HG02884 (cell line): ENCODE results near the gene CBFA2T2.
A peak's percentile ranks its signal among the peaks of the same experiment; 100 is the strongest.

Experiments
- ATAC-seq: cut with Tn5 transposase; IDR thresholded peaks from one replicate; pipeline ENCODE4 v1.9.1; 2021; ENCODE audit warnings: mild to moderate bottlenecking, moderate library complexity; ENCODE audit not compliant: unreplicated experiment

The CBFA2T2 gene

DNA sequence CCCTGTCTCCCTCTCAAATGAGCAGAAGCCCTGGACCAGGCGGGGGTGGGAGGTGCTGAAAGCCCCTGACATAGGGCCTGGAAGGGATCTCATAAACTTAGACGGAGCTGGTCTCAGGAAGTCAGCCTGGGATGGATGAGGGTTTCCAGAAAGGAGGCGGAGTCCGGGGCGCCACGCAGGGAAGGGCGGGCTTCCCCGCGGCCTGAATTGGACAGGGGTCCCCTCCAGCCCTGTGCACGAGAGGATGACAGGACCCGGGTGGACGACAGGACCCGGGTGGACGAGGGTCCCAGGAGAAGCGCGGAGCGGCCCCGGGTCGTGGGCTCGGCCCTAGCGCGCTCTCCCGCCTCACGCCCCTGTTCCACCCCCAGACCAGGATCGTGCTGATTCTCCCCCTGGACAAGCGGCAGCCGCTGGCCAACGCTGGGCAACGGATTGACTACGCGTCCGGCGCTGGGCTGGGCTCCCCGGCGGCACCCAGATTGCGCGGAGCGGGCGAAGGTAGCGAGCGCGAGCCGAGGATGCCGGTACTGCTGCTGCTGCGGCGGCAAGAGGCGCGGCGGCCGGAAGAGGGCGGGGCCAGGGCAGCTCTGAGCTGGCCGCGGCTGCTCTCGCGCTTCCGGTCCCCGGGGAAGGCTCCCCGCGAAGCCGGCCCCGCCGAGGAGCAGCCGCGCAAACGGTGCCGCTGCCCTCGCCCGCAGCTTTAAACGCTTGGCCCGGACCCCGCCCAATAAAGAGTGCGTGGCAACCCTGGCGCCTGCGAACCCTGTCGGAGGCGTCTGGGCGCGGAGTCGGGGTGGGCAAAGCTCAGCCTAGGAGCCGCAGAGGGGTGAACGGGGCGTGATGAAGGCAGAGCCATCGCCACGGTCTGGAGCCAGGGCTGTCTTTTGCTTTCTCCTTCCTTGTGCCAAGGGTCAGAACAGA is 173.5 kb downstream of the CBFA2T2 start:
- ATAC-seq: no peak

- ATAC-seq: no peak
Observed at GRCh38 chr20:33664085-33664761, 174.3 kb downstream of the CBFA2T2 start.

DNA sequence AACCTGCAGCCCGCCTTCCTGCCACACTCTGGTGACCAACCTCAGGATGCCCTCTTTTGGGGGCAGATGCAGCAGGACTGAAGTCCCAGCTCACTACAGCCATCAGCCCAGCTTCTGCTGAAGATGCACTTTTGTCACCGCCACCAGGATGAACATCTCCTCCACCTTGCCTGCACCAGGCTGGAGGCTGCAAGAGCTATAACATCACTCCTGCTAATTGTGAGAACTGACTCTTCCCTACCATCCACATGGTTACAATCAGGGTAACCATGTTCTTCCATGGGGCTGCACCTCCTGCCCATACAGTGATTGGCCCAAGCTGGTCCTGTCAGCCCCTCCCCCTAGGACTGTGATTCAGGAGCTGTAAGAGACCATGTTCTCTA is 174.9 kb downstream of the CBFA2T2 start:
- no peak for ATAC-seq

DNA sequence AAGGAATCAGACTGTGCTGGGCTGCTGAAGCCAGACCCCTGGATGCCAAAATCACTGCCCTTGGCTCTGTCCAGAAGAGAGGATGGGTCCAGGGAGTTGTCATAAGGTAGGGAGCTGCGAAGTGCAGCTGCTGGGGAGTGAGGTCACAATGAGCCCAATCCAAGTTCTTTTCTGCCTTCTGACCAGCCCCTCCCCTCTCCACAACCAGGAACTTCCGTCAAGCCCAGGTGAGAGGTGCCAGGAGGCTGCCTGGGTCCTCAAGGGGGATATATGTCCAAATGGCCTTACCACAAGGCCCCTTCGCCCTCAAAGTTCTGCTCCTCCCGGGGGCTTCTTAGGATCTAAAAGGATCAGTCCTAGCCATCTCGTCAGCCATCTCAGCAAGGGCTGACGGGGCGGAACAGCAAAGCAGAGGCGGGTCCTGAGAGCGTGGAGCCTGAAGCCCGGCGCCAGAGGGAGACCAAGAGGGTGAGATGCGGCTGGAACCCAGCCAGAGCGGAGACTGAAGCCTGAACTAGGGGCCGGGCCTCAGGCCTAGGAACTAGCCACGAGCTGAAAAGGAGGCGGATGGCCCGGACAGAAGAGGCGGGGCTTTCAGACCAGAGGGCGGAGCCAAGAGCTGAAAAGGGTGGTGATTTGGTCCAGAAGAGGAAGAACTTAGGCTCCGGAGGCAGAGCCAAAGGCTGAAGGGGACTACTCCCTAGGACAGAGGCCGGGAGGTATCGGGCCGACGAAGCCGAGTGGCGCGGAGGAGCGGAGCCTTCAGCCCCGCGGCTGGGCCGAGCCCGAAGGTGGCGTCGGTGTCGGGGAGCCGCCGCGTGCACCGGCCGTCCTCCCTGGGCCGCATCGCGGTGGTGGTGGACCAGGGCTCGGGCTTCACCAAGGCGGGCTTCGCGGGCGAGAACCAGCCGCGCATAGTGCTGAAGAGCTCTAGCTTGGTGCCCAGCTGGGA is 176.7 kb downstream of the CBFA2T2 start, which contains the start of gene ACTL10:
Gene ACTL10, plus strand, starts transcription at position 651 of the 952 bp plus-strand sequence. CDS start 555 bp downstream, outside the sequence.
- peak; percentile 69 for ATAC-seq

DNA sequence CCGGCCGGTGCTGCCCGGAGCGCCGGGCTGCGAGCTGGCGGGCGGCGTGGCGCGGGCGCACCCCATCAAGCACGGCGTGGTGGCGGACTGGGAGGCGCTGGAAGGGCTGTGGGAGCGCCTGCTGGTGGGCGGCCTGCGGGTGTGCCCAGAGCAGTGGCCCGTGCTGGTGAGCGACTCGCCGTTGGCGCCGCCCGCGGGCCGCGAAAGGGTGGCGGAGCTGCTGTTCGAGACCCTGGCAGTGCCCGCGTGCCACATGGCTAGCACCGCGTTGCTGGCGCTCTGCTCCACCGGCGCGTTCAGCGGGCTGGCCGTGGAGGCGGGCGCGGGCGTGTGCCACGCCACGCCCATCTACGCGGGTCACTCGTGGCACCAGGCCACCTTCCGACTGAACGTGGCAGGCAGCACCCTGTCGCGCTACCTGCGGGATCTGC is 177.4 kb downstream of the CBFA2T2 start:
- ATAC-seq: no peak

GRCh38 chr20:33667676-33668465 is 178.0 kb downstream of the CBFA2T2 start:
- no peak for ATAC-seq

- no peak for ATAC-seq
Observed at GRCh38 chr20:33668466-33669155, 178.7 kb downstream of the CBFA2T2 start.

- no peak for ATAC-seq
Observed at GRCh38 chr20:33669224-33669623, 179.3 kb downstream of the CBFA2T2 start.

GRCh38 chr20:33669873-33670640 is 180.2 kb downstream of the CBFA2T2 start:
- no peak for ATAC-seq

DNA sequence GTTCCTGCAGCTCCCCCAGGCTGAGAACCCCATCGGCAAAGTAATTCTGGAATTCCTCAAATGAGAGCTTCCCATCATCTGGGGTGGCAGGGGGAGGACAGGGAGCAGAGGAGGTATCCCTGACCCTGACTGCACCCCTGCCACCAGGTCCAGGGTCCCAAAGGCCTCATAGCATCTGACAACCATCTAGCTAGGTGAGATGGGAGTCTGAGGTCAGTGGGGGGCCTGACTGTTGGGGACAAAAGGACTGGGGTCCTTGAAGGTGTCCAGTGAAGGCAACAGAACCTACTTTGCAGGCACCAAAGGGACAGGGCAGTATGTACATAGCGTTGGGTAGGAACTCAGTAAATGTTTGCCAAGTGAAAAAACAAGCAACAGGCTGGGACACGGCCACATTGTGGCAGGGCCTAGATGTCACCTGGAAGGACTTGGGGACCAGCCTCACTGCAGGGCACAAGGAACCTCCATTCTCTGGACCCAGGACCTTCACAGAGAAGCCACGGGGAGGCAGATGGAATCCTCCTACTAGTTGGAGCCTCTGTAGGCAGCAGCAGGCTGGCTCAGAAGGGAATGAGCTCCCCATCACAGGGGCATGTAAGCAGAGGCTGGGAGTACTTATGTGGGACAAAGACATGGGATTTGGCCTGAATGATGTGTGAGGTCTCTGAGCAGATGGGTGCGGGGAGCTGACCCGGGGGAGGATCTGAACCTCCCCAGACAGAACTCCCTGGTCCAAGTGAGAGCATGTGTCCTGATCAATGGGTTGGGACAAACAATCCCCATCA is 181.0 kb downstream of the CBFA2T2 start:
- no peak for ATAC-seq

DNA sequence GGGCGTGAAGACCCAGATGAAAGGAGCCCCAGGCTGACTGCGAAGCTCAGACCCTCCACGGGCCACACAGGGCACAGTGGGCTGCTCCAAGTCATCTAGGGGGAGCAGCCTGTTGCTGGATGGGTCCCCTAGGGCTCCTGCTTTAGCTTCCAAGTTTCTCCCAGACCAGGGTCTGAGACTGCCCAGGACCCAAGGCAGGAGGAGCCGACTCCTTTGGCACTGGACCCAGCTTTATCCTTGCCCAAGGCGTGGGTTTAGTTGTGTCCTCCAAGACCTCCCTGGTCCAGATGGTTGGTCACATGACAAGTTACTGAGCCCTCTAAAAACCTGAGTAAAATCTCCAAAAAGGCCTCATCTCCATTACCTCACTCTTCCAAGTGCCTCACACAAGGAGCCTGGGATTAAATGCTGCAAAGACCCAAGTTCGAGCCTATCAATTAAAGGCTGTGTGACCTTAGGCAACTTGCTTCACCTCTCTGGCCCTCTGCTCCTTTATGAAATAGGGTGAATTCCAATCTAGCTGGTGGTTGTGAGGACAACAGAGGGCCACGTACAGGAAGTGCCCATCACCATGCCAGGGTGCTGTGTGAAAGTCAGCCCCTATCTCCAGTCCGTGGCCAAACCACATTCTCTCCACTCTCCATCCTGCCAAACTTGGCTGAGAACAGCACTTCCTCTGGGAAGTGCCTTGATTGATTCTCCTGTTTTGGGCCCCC is 181.8 kb downstream of the CBFA2T2 start:
- no peak for ATAC-seq

DNA sequence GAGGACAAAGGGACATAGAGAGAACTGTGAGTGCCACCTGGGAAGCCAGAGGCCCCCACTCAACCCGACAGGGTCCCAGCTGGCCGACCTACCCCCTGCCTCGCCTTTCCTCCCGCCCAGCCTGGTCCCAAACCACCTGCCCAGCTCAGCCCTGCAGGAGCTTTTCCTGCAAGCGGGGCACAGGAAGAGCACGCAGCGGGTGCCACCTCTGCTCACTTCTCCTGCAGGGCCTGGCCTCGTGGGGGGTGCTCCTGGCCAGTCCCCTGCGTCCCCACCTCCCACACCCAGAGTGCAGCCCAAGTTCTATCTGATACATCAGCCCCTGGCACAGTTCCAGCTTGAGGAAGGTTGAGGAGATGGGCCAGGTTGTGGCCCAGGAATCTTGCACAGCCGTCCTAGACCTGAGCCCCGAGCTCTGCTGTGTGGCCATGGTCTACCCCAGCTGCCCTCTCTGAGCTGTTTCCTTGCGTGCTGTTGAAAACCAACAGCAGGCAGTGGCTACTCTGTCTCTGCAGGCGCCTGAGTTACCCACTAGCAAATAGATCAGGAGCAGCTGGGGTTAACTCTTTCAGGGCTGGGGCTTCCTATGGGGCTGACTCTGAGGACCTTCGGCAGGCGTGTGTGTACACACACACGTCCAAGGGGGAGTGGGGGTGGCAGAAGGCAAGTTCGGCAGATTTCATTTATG is 182.7 kb downstream of the CBFA2T2 start:
- no peak for ATAC-seq

- no peak for ATAC-seq
Observed at GRCh38 chr20:33673114-33673409, 183.2 kb downstream of the CBFA2T2 start.

GRCh38 chr20:33673410-33674293 is 183.8 kb downstream of the CBFA2T2 start:
- no peak for ATAC-seq

GRCh38 chr20:33674294-33675135 is 184.6 kb downstream of the CBFA2T2 start, which contains the start of gene NECAB3:
NECAB3 (minus strand) TSS chr20:33674428; CDS start chr20:33674352, 76 bp downstream.
- ATAC-seq: no peak
